ENCODE measurements around the gene SREK1IP1.

The SREK1IP1 gene

GRCh38 chr5:64768358-64769312, at the start of gene SREK1IP1, which contains the start of gene CWC27:
Gene SREK1IP1, minus strand, starts transcription at chr5:64768691. Its CDS starts 174 bp downstream, at chr5:64768517.
Gene CWC27, plus strand, starts transcription at chr5:64768930. Its CDS starts 217 bp downstream, at chr5:64769147.
- peaks cover 4% of the 10 kb centered on the region for H3K36me3 ChIP-seq (replicated peaks; ENCODE audit: insufficient read depth, low read length)
- H3K4me3 ChIP-seq (ENCODE audit: low read length), result peak within 1 kb of the TSS; percentile 95
- peaks cover 80% of the 10 kb centered on the region for H3K79me2 ChIP-seq (ENCODE audit: low read length)
- H3K9ac ChIP-seq (ENCODE audit: low read length), result peak within 1 kb of the TSS; percentile 79
- H3K27ac ChIP-seq (ENCODE audit: low read length), result peak within 1 kb of the TSS; percentile 48; the same call in 1 of the 2 replicates
- H3K4me1 ChIP-seq (ENCODE audit: low read length), result peaks cover 39% of the 10 kb centered on the region
- H3K9me3 ChIP-seq (replicated peaks; ENCODE audit: insufficient read depth, low read length), result no peaks in the 10 kb centered on the region
- peak within 1 kb of the TSS; percentile 82 for H2AFZ ChIP-seq (ENCODE audit: low read length)
- no peaks in the 10 kb centered on the region for H4K20me1 ChIP-seq (ENCODE audit: insufficient read depth, low read length)
- DNase-seq, result peak; percentile 91
- no peaks in the 10 kb centered on the region for H3K27me3 ChIP-seq (replicated peaks; ENCODE audit: insufficient read depth, low read length)
- no peaks in the 10 kb centered on the region; the same call in 1 of the 2 replicates for H3F3A ChIP-seq (ENCODE audit: insufficient read depth, low read length)
- no peaks in the 10 kb centered on the region for H3K9me2 ChIP-seq (replicated peaks; ENCODE audit: insufficient read depth, low read length)
- peak within 1 kb of the TSS; percentile 97 for H3K4me2 ChIP-seq (ENCODE audit: low read depth, low read length)
- TF ChIP-seq CTCF (IDR thresholded peaks at IDR 0.05; ENCODE audit: low read length) (no peak), EZH2phosphoT487 (IDR thresholded peaks at IDR 0.05; ENCODE audit: low read length) (no peak), EZH2 (optimal IDR thresholded peaks at IDR 0.05; ENCODE audit: low read depth, low read length) (no peak)

- no peak overlapping the region for H3K9ac ChIP-seq (ENCODE audit: low read length)
- H3K79me2 ChIP-seq (ENCODE audit: low read length), result no peaks in the 10 kb centered on the region
- no peaks in the 10 kb centered on the region for H3K9me3 ChIP-seq (replicated peaks; ENCODE audit: insufficient read depth, low read length)
- H3K27me3 ChIP-seq (replicated peaks; ENCODE audit: insufficient read depth, low read length), result no peaks in the 10 kb centered on the region
- no peak for DNase-seq
- no peak overlapping the region for H3K27ac ChIP-seq (ENCODE audit: low read length)
- H3K4me3 ChIP-seq (ENCODE audit: low read length), result no peak overlapping the region
- H3K9me2 ChIP-seq (replicated peaks; ENCODE audit: insufficient read depth, low read length), result no peaks in the 10 kb centered on the region
- H3K4me1 ChIP-seq (ENCODE audit: low read length), result peaks cover 11% of the 10 kb centered on the region
- H3K4me2 ChIP-seq (ENCODE audit: low read depth, low read length), result no peak overlapping the region
- TF ChIP-seq CTCF (IDR thresholded peaks at IDR 0.05; ENCODE audit: low read length) (no peak), EZH2 (optimal IDR thresholded peaks at IDR 0.05; ENCODE audit: low read depth, low read length) (no peak), EZH2phosphoT487 (IDR thresholded peaks at IDR 0.05; ENCODE audit: low read length) (no peak)
- H2AFZ ChIP-seq (ENCODE audit: low read length), result no peak overlapping the region
- H3F3A ChIP-seq (ENCODE audit: insufficient read depth, low read length), result no peaks in the 10 kb centered on the region
- H4K20me1 ChIP-seq (ENCODE audit: insufficient read depth, low read length), result no peaks in the 10 kb centered on the region
- H3K36me3 ChIP-seq (replicated peaks; ENCODE audit: insufficient read depth, low read length), result no peaks in the 10 kb centered on the region
Measured at GRCh38 chr5:64818245-64818644, 49.8 kb upstream of the SREK1IP1 start.

- Histone ChIP-seq H3K9me2 (replicated peaks; ENCODE audit: insufficient read depth, low read length) (no peaks in the 10 kb centered on the region), H4K20me1 (ENCODE audit: insufficient read depth, low read length) (no peaks in the 10 kb centered on the region), H3K4me3 (ENCODE audit: low read length) (no peak overlapping the region), H3K36me3 (replicated peaks; ENCODE audit: insufficient read depth, low read length) (no peaks in the 10 kb centered on the region), H3K27me3 (replicated peaks; ENCODE audit: insufficient read depth, low read length) (no peaks in the 10 kb centered on the region), H3K27ac (ENCODE audit: low read length) (no peak overlapping the region), H3F3A (ENCODE audit: insufficient read depth, low read length) (no peaks in the 10 kb centered on the region), H3K4me1 (ENCODE audit: low read length) (no peaks in the 10 kb centered on the region), H3K9ac (ENCODE audit: low read length) (no peak overlapping the region), H3K79me2 (ENCODE audit: low read length) (no peaks in the 10 kb centered on the region), H3K9me3 (replicated peaks; ENCODE audit: insufficient read depth, low read length) (no peaks in the 10 kb centered on the region), H3K4me2 (ENCODE audit: low read depth, low read length) (no peak overlapping the region), H2AFZ (ENCODE audit: low read length) (no peak overlapping the region)
- TF ChIP-seq EZH2phosphoT487 (IDR thresholded peaks at IDR 0.05; ENCODE audit: low read length), result no peak
- no peak for TF ChIP-seq EZH2 (optimal IDR thresholded peaks at IDR 0.05; ENCODE audit: low read depth, low read length)
- TF ChIP-seq CTCF (IDR thresholded peaks at IDR 0.05; ENCODE audit: low read length), result no peak
- no peak for DNase-seq
Measured at GRCh38 chr5:64814073-64814472, 45.6 kb upstream of the SREK1IP1 start.

Data from MM.1S (cell line).